Heart left ventricle (tissue), 16 donors: ENCODE data around the gene DBN1. TPM values are rescaled to one million over a fixed set of nuclear protein-coding genes. Genes with fewer than 3 reads are reported as not detected.

Experiments used
- ATAC-seq, 4 donors: fragments of 200-7000 bp; cut with Tn5 transposase; one replicate each; pipeline ENCODE4 v1.9.1; 2020 to 2022; ENCODE audit warnings: moderate library complexity in 4 of 4, mild to moderate bottlenecking in 3 of 4, moderate number of reproducible peaks in 1 of 4
- DNase-seq, 5 donors: peaks; one replicate each; pipeline ENCODE4 v3.0.0-alpha.2; 2020
- H3K27ac ChIP-seq, 12 donors: fragments of 200-600 bp; sonication (generic) in 4 of 12; one replicate each; pipeline versions ENCODE4 v1.5.0 to v1.8.0; 2016 to 2022; ENCODE audit warnings: mild to moderate bottlenecking in 2 of 12
- H3K27me3 ChIP-seq, 9 donors: fragments of 200-600 bp; sonication (generic) in 2 of 9; one replicate each; pipeline versions ENCODE4 v1.5.1 to v1.8.0; 2016 to 2022; ENCODE audit warnings: mild to moderate bottlenecking in 3 of 9
- H3K36me3 ChIP-seq, 9 donors: fragments of 200-600 bp; sonication (generic) in 2 of 9; one replicate each; pipeline versions ENCODE4 v1.5.0 to v1.8.0; 2018 to 2022; ENCODE audit warnings: mild to moderate bottlenecking in 2 of 9
- H3K4me1 ChIP-seq, 12 donors: fragments of 200-600 bp; sonication (generic) in 4 of 12; one replicate each; pipeline versions ENCODE4 v1.5.0 to v1.8.0; 2016 to 2022; ENCODE audit warnings: mild to moderate bottlenecking in 3 of 12
- H3K4me3 ChIP-seq, 12 donors: fragments of 200-600 bp; sonication (generic) in 4 of 12; one replicate each; pipeline versions ENCODE4 v1.5.0 to v1.8.0; 2017 to 2022; ENCODE audit warnings: mild to moderate bottlenecking in 9 of 12, moderate library complexity in 4 of 12
- H3K9me3 ChIP-seq, 12 donors: fragments of 200-600 bp; sonication (generic) in 4 of 12; one replicate each; pipeline versions ENCODE4 v1.5.0 to v1.8.0; 2016 to 2022; ENCODE audit warnings: mild to moderate bottlenecking in 1 of 12
- CTCF ChIP-seq, 12 donors: fragments of 200-600 bp; sonication (generic) in 4 of 12; IDR thresholded peaks; one replicate each; pipeline versions ENCODE4 v1.5.0 to v1.8.0; 2018 to 2022; ENCODE audit warnings: antibody characterized with exemption in 12 of 12, mild to moderate bottlenecking in 5 of 12
- POLR2A ChIP-seq, 2 donors: fragments of 450-650 bp; IDR thresholded peaks; one replicate each; pipeline ENCODE4 v1.6.1; 2017; ENCODE audit warnings: antibody characterized with exemption in 2 of 2, mild to moderate bottlenecking in 2 of 2, moderate library complexity in 2 of 2
- WGBS, 4 donors: extraction: QIAGEN DNeasy Blood & Tissue Kit in 2 of 4; methylation state at CpG; one replicate each; pipeline versions ENCODE4 v1.1.5 to v1.1.7; 2013 to 2018; 5-methylcytosine and 5-hydroxymethylcytosine counted together
- intact Hi-C, 10 donors: fragments of 100-400 bp; cut with DNase I; formaldehyde crosslinking; loops; one replicate each; pipeline versions ENCODE4 v1.11.1 to v1.14.2; 2022
- polyA plus RNA-seq, 2 donors: library from polyadenylated mRNA; stranded (reverse); fragments of 200-250 nt; gene quantifications; one replicate each; pipeline ENCODE4 v1.2.3, GENCODE V29; 2013
- total RNA-seq, 9 donors: library from RNA; depleted of rRNA in 2 of 9; stranded (reverse); fragments of >200 nt in 2 of 9; fragmentation: NEBNext Ultra II Directional in 3 of 9; extraction: Animal tissue kit (Norgen Biotek cat#: 25700) in 3 of 9; gene quantifications; one replicate each; pipeline versions ENCODE4 v1.1.0 to v1.2.4, GENCODE V29; 2016 to 2023
- donor health status: ischemic (EF 13 %, LVEDD 7.1; RV severe dilation, severe dysfunction).
- donor health status: healthy with polysubstance abuse.
- donor health status: DM: no; HTN: yes; CAD: no.
- donor health status: DM: no; HTN: no; CAD: no.
- donor health status: ischemic (EF 25% LVEDD 6.9; RV normal size, moderate dysfunction).
- donor health status: ischemic (EF 25% LVEDD 5.7; RV mildly dilated, moderate dysfunction).
- donor health status: healthy.
- donor health status: DM: yes; HTN: yes; CAD: no.
- donor health status: ischemic (EF 35%, LVEDD 5.7; RV mildly dilated, moderate dysfunction).
- donor health status: nonischemic (EF 11% LVEDD 7.7; RV severe dilation, severe dysfunction).
- donor health status: DM: yes; HTN: yes; CAD: no.
- donor health status: PGD.
- donor health status: ischemic (EF 29% LVEDD 5.4; RV normal size, mild dysfunction).
- donor health status: nonischemic (EF 23%, LVEDD 6.1; RV moderate dilation, normal function).

The DBN1 gene
- total and polyA plus RNA-seq, 11 donors, result 12.3 to 60.7 (median 23.3) TPM

- ATAC-seq (no peak), DNase-seq (no peak)
- H3K27me3 ChIP-seq, result peaks cover 0 to 2% (median 0%) of the 10 kb centered on the region in 9 donors
- H3K36me3 ChIP-seq, result peaks cover 0 to 58% (median 18%) of the 10 kb centered on the region in 9 donors
- no peaks in the 10 kb centered on the region for H3K9me3 ChIP-seq
- no peak overlapping the region for H3K4me3 ChIP-seq
- H3K27ac ChIP-seq, result no peak overlapping the region
- no peak for TF ChIP-seq POLR2A (IDR thresholded peaks at IDR 0.05)
- H3K4me1 ChIP-seq, result peaks cover 0 to 16% (median 10%) of the 10 kb centered on the region in 12 donors
- intact Hi-C loops, result no loop called here
- WGBS, 4 donors, result 90 to 93% (median 91%) methylated on average over 10 to 20 of the region's 20 CpGs
Measured at GRCh38 chr5:177442066-177442826, 31.2 kb downstream of the DBN1 start.

DNA sequence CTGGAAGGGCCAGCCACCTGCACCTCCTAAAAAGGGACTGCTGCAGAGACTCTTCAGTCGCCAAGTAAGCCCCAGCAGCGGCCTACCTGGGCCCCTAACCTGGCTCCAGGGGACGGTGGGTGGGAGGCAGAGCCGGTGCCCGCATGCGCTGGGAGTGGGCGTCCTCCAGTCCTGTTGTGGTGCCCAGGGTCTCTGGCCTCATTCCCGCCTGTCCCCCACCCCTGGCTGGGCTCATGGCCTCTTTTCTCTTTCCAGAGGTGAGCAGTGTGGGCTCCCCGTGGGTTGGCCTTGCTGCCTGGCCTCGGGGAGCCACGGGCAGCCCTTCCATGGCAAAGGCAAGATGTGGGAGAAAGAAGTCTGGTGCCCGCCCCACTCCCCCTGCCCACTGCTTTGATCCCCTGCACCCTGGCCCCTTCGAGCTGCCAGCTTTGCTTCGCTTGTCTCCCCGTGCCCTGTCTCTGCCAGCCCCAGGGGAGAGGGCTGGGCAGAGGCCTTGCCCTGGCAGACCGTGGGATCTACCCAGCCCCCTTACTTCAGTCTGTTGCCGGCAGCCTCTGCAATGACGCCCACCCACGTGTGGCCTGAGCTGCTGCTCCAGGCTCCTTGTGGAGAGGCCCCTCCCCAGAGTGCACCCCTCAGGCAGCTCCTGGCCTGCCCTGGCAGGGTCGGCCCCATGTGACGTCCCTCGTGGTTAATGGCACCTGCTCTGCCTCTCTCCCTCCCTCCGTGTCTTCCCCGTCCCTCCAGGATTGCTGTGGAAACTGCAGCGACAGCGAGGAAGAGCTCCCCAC lies 32.2 kb downstream of the DBN1 start:
- H3K36me3 ChIP-seq, result peaks cover 0 to 68% (median 27%) of the 10 kb centered on the region in 9 donors
- 87 to 94% (median 90%) methylated on average over 20 to 26 of the region's 26 CpGs for WGBS, 4 donors
- DNase-seq, result no peak

GRCh38 chr5:177440211-177440989 lies 33.0 kb downstream of the DBN1 start:
- Histone ChIP-seq H3K27ac (no peak overlapping the region), H3K4me1 (peaks cover 0 to under 1% (median 0%) of the 10 kb centered on the region in 12 donors), H3K36me3 (peaks cover 0 to 76% (median 34%) of the 10 kb centered on the region in 9 donors), H3K27me3 (no peaks in the 10 kb centered on the region), H3K4me3 (no peak overlapping the region), H3K9me3 (no peaks in the 10 kb centered on the region)
- intact Hi-C loops, result no loop called here
- TF ChIP-seq CTCF (IDR thresholded peaks at IDR 0.05) (no peak), POLR2A (IDR thresholded peaks at IDR 0.05) (no peak)
- peak in 1 of 4 donors; percentile 10 for ATAC-seq
- DNase-seq, result no peak
- 88 to 91% (median 90%) methylated on average over 15 to 24 of the region's 24 CpGs for WGBS, 4 donors

More for the DNA sequence above, 32.2 kb downstream of the DBN1 start:
- Histone ChIP-seq H3K4me3 (no peak overlapping the region), H3K9me3 (no peaks in the 10 kb centered on the region), H3K27ac (no peak overlapping the region), H3K4me1 (peaks cover 0 to 9% (median 4%) of the 10 kb centered on the region in 12 donors), H3K27me3 (no peaks in the 10 kb centered on the region)
- no peak for TF ChIP-seq CTCF (IDR thresholded peaks at IDR 0.05)
- no peak for TF ChIP-seq POLR2A (IDR thresholded peaks at IDR 0.05)
- no peak for ATAC-seq
- intact Hi-C loops, result no loop called here

DNA sequence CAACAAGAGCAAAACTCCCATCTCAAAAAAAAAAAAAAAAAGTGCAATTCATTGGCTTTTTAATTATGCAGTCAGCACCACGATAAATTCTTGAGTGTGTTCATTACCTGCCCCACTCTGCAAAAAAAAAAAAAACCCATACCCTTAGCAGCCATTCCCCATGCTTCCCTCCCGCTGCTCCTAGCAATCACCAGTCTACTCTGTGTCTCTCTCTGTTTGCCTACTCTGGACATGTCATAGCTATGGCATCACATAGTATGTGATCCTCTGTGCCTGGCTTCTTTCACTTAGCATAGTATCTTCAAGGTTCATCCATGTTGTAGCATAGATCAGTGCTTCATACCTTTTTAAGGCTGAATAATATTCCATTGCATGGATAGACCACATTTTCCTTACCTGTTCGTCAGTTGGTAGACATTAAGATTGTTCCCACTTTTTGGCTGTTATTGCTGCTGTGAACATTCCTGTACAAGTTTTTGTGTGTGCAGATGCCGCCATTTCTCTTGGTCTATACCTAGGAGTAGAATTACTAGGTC lies 33.8 kb downstream of the DBN1 start:
- DNase-seq (no peak), ATAC-seq (no peak)
- Histone ChIP-seq H3K27ac (no peak overlapping the region), H3K4me3 (no peak overlapping the region), H3K9me3 (no peaks in the 10 kb centered on the region), H3K27me3 (no peaks in the 10 kb centered on the region), H3K4me1 (no peaks in the 10 kb centered on the region), H3K36me3 (peaks cover 0 to 84% (median 43%) of the 10 kb centered on the region in 9 donors)
- TF ChIP-seq POLR2A (IDR thresholded peaks at IDR 0.05), result no peak
- TF ChIP-seq CTCF (IDR thresholded peaks at IDR 0.05), result no peak
- WGBS, 4 donors, result 96 to 99% (median 98%) methylated on average over 4 of the region's 4 CpGs
- intact Hi-C loops, result no loop called here
